ENCODE measurements around the gene RPS6KL1.
"Not testable (repeated sequence)": the region's sequence is repeated elsewhere in the genome, so short reads cannot be mapped to it uniquely, and the experiment has no call there.

The RPS6KL1 gene

GRCh38 chr14:74934476-74935359 is 11.7 kb upstream of the RPS6KL1 start:
- no peak for DNase-seq

GRCh38 chr14:74934041-74934440 is 11.0 kb upstream of the RPS6KL1 start:
- DNase-seq = no peak

GRCh38 chr14:74932936-74933335 is 9.9 kb upstream of the RPS6KL1 start:
- not testable (repeated sequence) for DNase-seq

- no peak for DNase-seq
These were observed 9.4 kb upstream of the RPS6KL1 start for GRCh38 chr14:74932401-74932901.

- not testable (repeated sequence) for DNase-seq
These were observed 8.7 kb upstream of the RPS6KL1 start for GRCh38 chr14:74931744-74932143.

- DNase-seq = no peak
These were observed 6.2 kb upstream of the RPS6KL1 start for GRCh38 chr14:74929242-74929641.

GRCh38 chr14:74927225-74927624 is 4.2 kb upstream of the RPS6KL1 start:
- no peak for DNase-seq

GRCh38 chr14:74924061-74924460 is 1.0 kb upstream of the RPS6KL1 start:
- DNase-seq = no peak

- DNase-seq = no peak
These were observed 891 bp downstream of the RPS6KL1 start for GRCh38 chr14:74921987-74922751.

GRCh38 chr14:74921053-74921620 is 1.9 kb downstream of the RPS6KL1 start:
- no peak for DNase-seq

GRCh38 chr14:74920281-74920680 is 2.8 kb downstream of the RPS6KL1 start:
- no peak for DNase-seq

GRCh38 chr14:74919421-74920165 is 3.5 kb downstream of the RPS6KL1 start:
- no peak for DNase-seq

- DNase-seq = no peak
These were observed 4.7 kb downstream of the RPS6KL1 start for GRCh38 chr14:74918380-74918779.

- no peak for DNase-seq
These were observed 5.4 kb downstream of the RPS6KL1 start for GRCh38 chr14:74917646-74918081.

GRCh38 chr14:74917178-74917543 is 5.9 kb downstream of the RPS6KL1 start:
- no peak for DNase-seq

- no peak for DNase-seq
These were observed 7.2 kb downstream of the RPS6KL1 start for GRCh38 chr14:74915826-74916225.

GRCh38 chr14:74915426-74915825 is 7.6 kb downstream of the RPS6KL1 start:
- DNase-seq = no peak

GRCh38 chr14:74913986-74914573 is 9.0 kb downstream of the RPS6KL1 start:
- no peak for DNase-seq

GRCh38 chr14:74913393-74913910 is 9.6 kb downstream of the RPS6KL1 start:
- no peak for DNase-seq

- no peak for DNase-seq
These were observed 10.3 kb downstream of the RPS6KL1 start for GRCh38 chr14:74912801-74913200.

GRCh38 chr14:74912111-74912510 is 10.9 kb downstream of the RPS6KL1 start:
- DNase-seq = no peak

- no peak for DNase-seq
These were observed 11.4 kb downstream of the RPS6KL1 start for GRCh38 chr14:74911704-74912103.
